PFSK-1 (cell line): ENCODE results near the gene AURKA.

Experiments
- FOXP2 ChIP-seq: optimal IDR thresholded peaks from 2 replicates; pipeline ENCODE3; 2011; ENCODE audit warnings: borderline replicate concordance, control low read depth, inconsistent platforms; ENCODE audit not compliant: insufficient read depth; ENCODE audit errors: extremely low read length, extremely low read depth
- POLR2AphosphoS5 ChIP-seq: IDR thresholded peaks from 2 replicates; pipeline ENCODE4 v1.6.1; 2012; ENCODE audit warnings: low read depth, mild to moderate bottlenecking, control low read depth, low read length, moderate library complexity
- SIN3A ChIP-seq: IDR thresholded peaks from 2 replicates; pipeline ENCODE4 v1.6.1; 2012; ENCODE audit warnings: mild to moderate bottlenecking, low read length, moderate library complexity, borderline replicate concordance; ENCODE audit not compliant: insufficient read depth
- TAF1 ChIP-seq: IDR thresholded peaks from 2 replicates; pipeline ENCODE4 v1.6.1; 2012; ENCODE audit warnings: low read length, control low read depth, borderline replicate concordance; ENCODE audit not compliant: insufficient read depth
- TF ChIP-seq, protein P1 (sequence below), 2 experiments: IDR thresholded peaks; 2 replicates each; pipeline versions ENCODE4 v1.6.1 to v1.8.0; 2011 to 2012; ENCODE audit warnings: low read depth in 2 of 2, low read length in 2 of 2, control low read depth in 1 of 2, inconsistent platforms in 1 of 2, mild to moderate bottlenecking in 1 of 2, moderate library complexity in 1 of 2; ENCODE audit not compliant: insufficient read depth in 1 of 2

Gene AURKA

DNA sequence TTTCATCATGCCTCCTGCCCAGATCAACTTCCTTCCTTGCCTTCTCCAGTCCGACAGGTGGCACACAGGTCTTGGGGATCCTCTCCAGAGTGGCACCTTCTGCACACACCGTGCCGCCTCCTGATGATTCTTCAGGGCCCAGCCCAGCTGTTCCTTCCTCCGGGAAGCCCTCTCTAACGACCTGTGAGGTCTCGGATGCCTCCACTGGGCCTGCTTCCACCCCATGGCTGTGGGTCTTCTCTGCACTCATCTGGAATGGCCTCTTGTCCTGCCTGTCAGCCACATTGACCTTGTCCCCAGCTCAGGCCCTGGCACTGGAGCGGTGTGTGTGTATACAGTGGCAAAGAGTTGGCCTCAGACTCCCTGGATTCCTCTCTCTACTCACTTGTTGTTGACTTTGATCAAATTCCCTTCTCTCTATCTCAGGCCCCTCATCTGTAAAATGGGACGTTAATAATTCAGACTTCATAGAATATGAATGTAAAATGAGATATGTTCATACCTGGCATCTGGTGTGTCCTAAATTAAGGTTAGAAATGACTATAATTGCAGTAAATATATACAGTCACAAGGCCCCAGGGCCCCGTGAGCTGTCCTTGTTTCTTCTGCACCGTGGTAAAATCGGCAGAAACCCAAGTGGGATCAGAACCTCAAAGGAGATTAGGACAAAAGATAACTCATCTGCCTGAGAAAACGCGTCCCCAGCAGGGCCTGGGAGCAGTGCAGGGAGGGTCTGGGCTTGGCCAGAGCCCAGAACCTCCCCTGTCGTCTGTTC is 31.7 kb downstream of the AURKA start:
- TF ChIP-seq POLR2AphosphoS5: no peak
- no peak for TF ChIP-seq SIN3A
- no peak for TF ChIP-seq FOXP2
- no peak for TF ChIP-seq TAF1
- TF ChIP-seq, protein P1, sequence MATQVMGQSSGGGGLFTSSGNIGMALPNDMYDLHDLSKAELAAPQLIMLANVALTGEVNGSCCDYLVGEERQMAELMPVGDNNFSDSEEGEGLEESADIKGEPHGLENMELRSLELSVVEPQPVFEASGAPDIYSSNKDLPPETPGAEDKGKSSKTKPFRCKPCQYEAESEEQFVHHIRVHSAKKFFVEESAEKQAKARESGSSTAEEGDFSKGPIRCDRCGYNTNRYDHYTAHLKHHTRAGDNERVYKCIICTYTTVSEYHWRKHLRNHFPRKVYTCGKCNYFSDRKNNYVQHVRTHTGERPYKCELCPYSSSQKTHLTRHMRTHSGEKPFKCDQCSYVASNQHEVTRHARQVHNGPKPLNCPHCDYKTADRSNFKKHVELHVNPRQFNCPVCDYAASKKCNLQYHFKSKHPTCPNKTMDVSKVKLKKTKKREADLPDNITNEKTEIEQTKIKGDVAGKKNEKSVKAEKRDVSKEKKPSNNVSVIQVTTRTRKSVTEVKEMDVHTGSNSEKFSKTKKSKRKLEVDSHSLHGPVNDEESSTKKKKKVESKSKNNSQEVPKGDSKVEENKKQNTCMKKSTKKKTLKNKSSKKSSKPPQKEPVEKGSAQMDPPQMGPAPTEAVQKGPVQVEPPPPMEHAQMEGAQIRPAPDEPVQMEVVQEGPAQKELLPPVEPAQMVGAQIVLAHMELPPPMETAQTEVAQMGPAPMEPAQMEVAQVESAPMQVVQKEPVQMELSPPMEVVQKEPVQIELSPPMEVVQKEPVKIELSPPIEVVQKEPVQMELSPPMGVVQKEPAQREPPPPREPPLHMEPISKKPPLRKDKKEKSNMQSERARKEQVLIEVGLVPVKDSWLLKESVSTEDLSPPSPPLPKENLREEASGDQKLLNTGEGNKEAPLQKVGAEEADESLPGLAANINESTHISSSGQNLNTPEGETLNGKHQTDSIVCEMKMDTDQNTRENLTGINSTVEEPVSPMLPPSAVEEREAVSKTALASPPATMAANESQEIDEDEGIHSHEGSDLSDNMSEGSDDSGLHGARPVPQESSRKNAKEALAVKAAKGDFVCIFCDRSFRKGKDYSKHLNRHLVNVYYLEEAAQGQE (IDR thresholded peaks at IDR 0.05; ENCODE audit: insufficient read depth in 1 of 2, low read depth in 2 of 2, low read length in 2 of 2): no peak

DNA sequence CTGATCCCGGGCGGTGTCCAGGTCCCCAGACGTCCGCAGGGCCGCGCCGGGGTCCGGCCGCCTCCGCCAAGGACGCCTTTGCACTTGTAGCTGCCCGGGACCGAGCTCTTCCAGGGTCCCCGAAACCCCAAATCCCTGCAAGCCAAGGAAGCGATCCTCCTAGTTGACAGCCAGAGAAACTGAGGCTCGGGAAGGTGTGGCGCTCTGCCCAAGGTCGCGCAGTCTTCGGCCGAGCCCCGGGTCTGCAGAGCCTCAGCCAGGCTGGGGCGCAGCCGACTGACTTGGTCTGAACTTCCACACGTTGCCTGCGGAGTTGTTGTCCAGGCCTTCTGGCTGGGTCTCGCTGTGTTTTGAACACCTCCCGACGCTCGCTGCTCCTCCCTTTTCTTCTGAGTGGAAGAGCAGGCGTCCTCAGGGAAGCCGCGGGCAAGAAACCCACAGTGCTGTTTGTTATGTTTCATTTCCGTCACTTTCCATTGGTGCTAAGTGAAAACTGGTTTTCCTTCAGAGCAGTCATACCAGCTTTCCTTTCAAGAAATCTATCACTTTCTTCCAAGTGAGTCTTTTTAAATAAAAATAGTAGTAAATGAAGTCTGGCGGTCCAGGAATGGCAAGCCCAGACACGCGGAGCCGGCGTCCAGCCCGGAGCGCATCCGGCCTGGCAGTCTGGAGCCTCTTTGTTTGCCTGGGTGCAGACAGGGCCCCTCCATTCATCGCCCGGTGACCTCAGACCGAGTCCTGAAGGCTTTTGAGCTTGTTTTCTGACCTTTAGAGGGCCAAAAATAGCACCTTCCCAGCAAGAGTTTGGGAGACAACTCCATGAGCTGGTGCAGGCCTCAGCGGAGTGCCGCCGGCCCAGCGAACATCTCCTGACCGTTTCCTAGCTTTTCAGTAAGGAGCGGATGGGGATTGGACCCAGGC is 32.5 kb downstream of the AURKA start:
- TF ChIP-seq POLR2AphosphoS5 (no peak), SIN3A (no peak), FOXP2 (no peak), TAF1 (no peak)
- TF ChIP-seq, protein P1 (IDR thresholded peaks at IDR 0.05; ENCODE audit: insufficient read depth in 1 of 2, low read depth in 2 of 2, low read length in 2 of 2): no peak

DNA sequence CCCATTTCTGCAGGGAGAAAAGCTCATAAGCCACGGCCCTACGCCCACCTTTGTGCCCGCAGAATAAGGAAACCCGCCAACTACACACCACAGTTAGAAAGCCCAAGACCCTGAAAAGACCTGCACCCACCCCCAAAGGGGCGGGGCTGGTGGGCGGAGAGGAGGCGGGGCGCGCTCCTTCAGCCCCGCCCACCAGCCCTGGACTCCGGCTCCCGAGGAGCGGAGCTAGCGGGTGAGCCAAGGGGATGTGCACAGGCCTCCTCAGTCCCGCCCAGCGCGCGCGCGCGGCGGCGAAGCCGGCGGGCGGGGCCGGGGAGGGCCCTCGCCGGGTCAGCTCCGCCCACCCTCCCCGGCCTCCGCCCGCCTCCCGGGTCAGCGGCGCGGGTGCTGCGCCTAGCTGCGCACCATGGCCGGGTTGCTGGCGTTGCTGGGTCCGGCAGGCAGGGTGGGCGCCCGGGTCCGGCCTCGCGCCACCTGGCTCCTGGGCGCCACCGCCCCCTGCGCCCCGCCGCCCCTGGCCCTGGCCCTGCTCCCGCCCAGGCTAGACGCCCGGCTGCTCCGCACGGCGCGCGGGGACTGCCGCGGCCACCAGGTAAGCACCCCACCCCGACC is 33.3 kb downstream of the AURKA start, which contains the start of gene FAM210B:
TSS of gene FAM210B (plus strand) at position 375 of the 612 bp plus-strand sequence. CDS start at position 407, 32 bp downstream.
- TF ChIP-seq, protein P1 (IDR thresholded peaks at IDR 0.05; ENCODE audit: insufficient read depth in 1 of 2, low read depth in 2 of 2, low read length in 2 of 2): no peak
- TF ChIP-seq SIN3A: no peak
- TF ChIP-seq FOXP2: no peak
- no peak for TF ChIP-seq POLR2AphosphoS5
- TF ChIP-seq TAF1: no peak

DNA sequence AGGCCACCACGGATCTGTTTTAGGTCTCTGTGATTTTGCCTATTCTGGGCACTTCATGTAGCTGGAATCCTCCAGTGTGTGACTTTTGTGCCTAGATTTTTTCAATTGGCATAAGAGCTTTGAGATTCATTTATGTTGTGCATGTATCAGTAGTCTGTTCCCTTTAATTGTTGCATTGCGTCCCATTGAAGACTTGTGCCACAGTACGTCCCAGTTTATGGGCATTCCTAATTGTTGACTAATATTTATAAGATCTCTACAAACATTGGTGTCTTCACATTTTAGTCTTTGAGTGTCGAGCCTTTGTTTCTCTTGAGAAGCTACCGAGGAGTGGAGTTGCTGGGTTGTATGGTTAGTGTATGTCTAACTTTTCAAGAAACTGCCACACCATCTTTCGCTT is 33.9 kb downstream of the AURKA start:
- TF ChIP-seq TAF1: no peak

DNA sequence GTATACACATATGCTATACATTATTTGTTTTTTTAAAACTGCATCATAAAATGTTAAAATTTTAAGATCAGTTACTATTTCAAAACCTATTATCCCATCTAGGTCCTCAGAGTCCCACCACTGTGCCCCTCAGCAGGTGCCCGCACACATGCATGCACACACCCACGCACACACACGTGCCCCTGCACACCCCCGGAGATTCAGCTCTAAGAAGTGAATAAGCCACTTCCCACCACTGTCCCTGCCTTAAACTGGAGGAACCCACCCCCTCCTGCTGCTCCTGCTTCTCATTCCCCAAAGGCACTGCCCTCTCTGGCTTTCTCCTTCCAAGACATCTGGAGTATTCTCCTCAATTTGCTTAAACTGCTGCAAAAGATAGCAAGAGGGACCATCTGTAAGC is 38.7 kb downstream of the AURKA start:
- TF ChIP-seq FOXP2 (no peak), SIN3A (no peak), POLR2AphosphoS5 (no peak), TAF1 (no peak)
- TF ChIP-seq, protein P1 (IDR thresholded peaks at IDR 0.05; ENCODE audit: insufficient read depth in 1 of 2, low read depth in 2 of 2, low read length in 2 of 2): no peak
